Hippocampal formation (tissue), 2 donors: ENCODE measurements around the gene IL1RL2.

Experiments
- DNase-seq, 2 donors: peaks; one replicate each; lab custom pipeline; 2025; lab: John Stamatoyannopoulos, UW

IL1RL2 gene

GRCh38 chr2:102186791-102187495, at the start of gene IL1RL2:
Gene IL1RL2 (plus strand): TSS chr2:102187023. CDS start chr2:102187868, 845 bp downstream.
- DNase-seq: no peak

GRCh38 chr2:102137138-102137537, 49.7 kb upstream of the IL1RL2 start:
- no peak for DNase-seq

- DNase-seq: no peak
These were observed 48.5 kb upstream of the IL1RL2 start for GRCh38 chr2:102138331-102138730.

- DNase-seq: no peak
These were observed 47.0 kb upstream of the IL1RL2 start for GRCh38 chr2:102139851-102140250.

DNA sequence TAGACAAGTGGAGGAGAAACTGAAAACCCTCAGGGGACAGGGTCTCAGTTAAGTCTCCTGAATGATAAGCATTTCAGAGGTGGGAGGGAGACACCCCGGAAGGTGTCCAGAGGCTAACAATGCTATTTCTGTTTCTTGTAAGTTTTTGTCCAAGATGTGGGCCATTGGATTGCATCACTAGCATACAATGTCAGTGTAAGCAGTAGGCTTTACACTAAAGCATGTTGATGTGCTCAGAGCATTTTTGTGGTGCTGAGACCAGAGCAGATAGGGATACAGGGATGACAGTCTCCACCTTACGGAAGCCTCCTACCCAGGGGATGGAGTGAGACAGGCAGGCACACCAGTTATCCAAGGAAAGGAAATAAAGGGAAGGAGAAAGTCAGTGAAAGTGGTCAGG, 46.4 kb upstream of the IL1RL2 start:
- DNase-seq: no peak

GRCh38 chr2:102141011-102141943, 45.5 kb upstream of the IL1RL2 start:
- DNase-seq: no peak

DNA sequence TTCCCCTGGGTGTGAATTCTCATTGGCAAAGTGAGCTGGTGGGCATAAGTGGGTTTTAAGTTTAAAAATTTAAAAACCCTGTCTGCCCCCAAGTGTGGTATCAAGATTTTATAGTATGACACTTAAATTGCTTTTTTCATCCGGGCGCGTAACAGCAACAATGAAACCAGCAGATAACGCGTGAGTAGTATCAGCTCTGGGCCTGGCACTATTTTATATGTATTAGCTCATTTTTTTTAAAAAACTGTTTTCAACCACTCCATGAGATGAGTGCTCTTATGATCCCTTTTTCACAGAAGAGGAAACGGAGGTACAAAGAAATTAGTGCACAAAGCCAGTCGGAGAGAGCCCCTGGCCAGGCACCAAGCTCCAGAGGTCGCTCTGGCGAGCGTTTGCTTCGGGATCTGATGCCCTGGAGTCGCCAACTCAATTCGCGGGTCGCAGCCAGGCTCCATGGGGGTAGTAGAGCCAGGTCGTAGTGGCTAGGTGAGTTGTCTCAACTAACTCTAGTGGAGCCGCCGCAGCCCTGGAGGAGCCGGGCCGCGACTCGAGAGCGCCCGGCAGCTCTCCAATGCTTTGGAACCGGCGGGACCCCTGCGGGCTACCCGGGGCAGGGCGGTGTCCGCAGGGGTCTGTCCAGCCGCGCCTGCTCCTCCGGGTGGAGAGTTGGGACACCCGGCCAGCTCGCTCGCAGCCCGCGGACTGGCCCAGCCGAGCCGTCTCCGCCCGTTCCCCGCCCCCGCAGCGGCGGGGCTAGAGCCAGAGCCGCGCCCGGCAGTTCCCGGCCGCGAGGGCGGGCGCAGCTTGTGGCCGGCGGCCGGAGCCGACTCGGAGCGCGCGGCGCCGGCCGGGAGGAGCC, 44.6 kb upstream of the IL1RL2 start, which contains the start of gene IL1R1:
TSS of gene IL1R1 (plus strand) at position 777 of the 859 bp plus-strand sequence. CDS start 14,979 bp downstream, outside the sequence.
- DNase-seq: no peak

- DNase-seq: no peak
These were observed 43.9 kb upstream of the IL1RL2 start for GRCh38 chr2:102142829-102143449.

GRCh38 chr2:102143450-102143985, 43.3 kb upstream of the IL1RL2 start:
- no peak for DNase-seq

- DNase-seq: no peak
These were observed 42.7 kb upstream of the IL1RL2 start for GRCh38 chr2:102144128-102144527.

- DNase-seq: no peak
These were observed 41.7 kb upstream of the IL1RL2 start for GRCh38 chr2:102145107-102145506.

DNA sequence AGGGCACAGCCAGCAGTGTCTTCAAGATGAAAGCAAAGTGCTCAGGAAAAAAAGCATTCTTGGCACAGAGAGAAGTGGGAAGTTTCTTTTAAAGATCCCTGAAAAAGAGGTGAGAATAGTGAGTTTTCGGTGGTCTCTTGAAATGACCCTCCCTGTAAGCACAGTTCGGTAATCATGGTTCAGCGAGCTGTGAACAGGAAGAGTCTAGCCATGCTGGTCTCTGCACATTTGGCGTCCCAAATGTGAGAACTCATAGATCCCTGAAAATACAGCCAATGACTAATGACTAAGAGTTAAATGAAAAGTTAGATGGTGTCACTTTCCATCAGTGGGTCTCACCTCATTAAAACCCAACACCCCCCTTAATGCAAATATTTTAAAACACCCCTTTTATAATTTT, 40.9 kb upstream of the IL1RL2 start:
- no peak for DNase-seq

GRCh38 chr2:102147935-102148334, 38.9 kb upstream of the IL1RL2 start:
- no peak for DNase-seq

DNA sequence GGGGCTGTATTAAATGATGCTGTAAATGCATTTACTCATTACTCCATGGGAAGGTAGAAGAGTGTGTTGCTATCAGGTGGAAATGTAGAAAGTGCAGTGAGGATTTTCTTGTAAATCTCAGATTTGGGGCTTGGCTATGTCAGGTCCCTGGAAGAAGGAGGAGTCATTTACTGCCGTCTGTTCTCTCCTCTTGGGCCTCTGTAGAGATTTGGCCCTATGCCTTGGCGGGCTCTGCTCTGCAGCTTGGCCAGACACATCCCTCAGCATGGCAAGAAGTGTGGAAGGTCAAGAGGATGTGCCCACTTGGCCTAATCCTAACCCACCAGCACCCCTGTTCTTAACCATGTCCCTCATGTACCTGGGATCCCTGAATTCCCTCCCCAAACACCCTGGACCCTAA, 37.6 kb upstream of the IL1RL2 start:
- no peak for DNase-seq

GRCh38 chr2:102149644-102150455, 37.0 kb upstream of the IL1RL2 start:
- no peak for DNase-seq

DNA sequence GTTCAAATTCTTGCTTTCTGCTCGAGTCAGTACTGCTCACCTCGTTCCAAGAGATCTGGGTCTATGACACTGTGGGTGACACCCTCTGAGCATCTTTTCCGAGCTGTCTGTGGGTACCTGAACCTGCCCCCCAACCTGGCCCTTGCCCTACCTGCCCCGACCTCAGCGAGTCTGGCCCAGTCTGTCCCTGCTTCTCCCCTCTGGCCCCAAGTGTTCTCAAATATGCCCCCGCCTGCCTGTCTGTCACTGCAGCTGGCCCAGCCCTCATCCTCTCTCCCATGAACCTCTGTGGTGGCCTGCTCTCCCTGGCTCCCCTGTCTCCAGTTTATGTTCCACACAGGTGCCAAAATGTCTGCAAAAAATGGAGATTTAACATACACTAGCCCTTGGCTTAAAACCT, 32.5 kb upstream of the IL1RL2 start:
- DNase-seq: no peak

DNA sequence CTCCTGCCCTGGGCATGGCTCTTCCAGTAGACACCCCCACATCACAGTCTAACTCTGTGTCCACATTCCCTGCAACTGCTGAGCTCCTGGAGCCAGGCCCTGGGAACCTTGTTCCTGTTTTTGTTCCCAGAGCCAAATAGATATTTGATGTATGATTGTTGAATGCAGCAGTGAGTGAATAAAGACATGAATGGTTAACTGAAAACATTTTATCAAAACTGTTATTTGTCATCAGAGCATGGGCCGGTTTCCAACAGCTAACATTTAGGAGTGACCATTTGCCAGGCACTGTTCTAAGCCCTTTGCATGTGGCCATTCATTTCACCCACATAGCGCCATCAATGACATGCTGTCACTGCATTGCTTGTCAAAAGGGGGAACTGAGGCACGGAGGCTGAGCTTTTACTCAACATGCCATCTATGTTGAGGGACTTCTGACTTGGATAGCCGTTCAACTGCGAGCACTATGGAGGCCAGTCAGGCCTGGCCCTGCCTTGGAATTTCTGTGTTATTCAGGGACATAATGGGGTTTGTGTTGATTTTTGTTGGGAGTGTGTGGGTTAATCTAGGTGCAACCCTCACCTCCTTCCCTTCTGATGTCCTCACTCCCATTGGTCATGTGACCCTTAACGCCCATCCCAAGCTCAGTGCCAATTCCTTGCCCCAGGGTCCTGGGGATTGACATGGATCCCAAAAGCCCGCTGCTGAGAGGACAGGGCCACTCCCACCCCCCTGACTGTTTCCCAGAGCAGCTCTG, 31.7 kb upstream of the IL1RL2 start:
- no peak for DNase-seq

GRCh38 chr2:102155703-102156515, 30.9 kb upstream of the IL1RL2 start:
- no peak for DNase-seq
